Brain microvascular endothelial cell (primary cell): ENCODE measurements around the gene CCL27.

Experiments
- DNase-seq: peaks from one replicate; pipeline ENCODE4 v3.0.0-alpha.2; 2020
- H3K27ac ChIP-seq: fragments of 250-450 bp; sonication (Bioruptor Pico); 2 replicates; pipeline ENCODE4 v1.5.1; 2020; ENCODE audit warnings: mild to moderate bottlenecking, moderate library complexity
- H3K27me3 ChIP-seq: fragments of 250-450 bp; sonication (Bioruptor Pico); replicated peaks from 2 replicates; pipeline ENCODE4 v1.5.1; 2020; ENCODE audit warnings: mild to moderate bottlenecking
- H3K36me3 ChIP-seq: fragments of 250-450 bp; sonication (Bioruptor Pico); replicated peaks from 2 replicates; pipeline ENCODE4 v1.5.1; 2020; ENCODE audit warnings: mild to moderate bottlenecking
- H3K4me3 ChIP-seq: 2 replicates; pipeline ENCODE4 v1.5.1; 2011; ENCODE audit warnings: low read depth, mild to moderate bottlenecking, control low read depth, low read length, moderate library complexity
- CTCF ChIP-seq: IDR thresholded peaks from 2 replicates; pipeline ENCODE4 v1.5.1; 2011; ENCODE audit warnings: low read depth, mild to moderate bottlenecking, moderate library complexity, low read length, control low read depth, inconsistent platforms; ENCODE audit errors: missing control alignments
- in situ Hi-C: cut with HindIII; loops from 2 replicates; pipeline ENCODE4 v1.10.0; 2017; ENCODE audit warnings: low sequenced_read_pairs, low pct_ligation_motif_present

The CCL27 gene

GRCh38 chr9:34686732-34687131 lies 24.3 kb upstream of the CCL27 start:
- DNase-seq = no peak
- no peak for TF ChIP-seq CTCF
- Histone ChIP-seq H3K27me3 (no peaks in the 10 kb centered on the region), H3K27ac (no peak overlapping the region), H3K36me3 (no peaks in the 10 kb centered on the region), H3K4me3 (no peak overlapping the region)
- in situ Hi-C loops = no loop called here

- Histone ChIP-seq H3K4me3 (no peak overlapping the region), H3K27ac (no peak overlapping the region), H3K27me3 (no peaks in the 10 kb centered on the region), H3K36me3 (no peaks in the 10 kb centered on the region)
- no peak for DNase-seq
- in situ Hi-C loops = no loop called here
- no peak for TF ChIP-seq CTCF
Measured at GRCh38 chr9:34686231-34686630, 23.8 kb upstream of the CCL27 start.

DNA sequence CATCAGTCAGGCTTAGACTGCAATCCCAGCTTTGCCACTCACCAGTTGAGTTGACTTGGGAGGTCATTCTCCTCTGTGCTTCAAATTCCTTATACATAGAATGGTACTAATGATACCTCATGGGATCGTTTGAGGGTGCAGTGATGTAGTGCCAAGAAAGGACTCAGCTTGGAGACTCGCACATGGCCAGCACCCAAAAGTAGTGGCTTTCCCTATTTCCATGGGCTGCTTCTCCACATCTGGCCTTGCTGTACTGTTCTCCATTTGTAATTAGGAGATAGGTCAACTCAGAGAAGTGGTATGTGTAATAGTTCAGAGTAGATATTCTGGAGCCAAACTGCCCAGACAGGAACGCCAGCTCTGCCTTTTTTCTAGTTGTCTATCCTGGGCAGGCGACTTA lies 23.1 kb upstream of the CCL27 start:
- Histone ChIP-seq H3K4me3 (no peak overlapping the region), H3K27me3 (no peaks in the 10 kb centered on the region), H3K36me3 (no peaks in the 10 kb centered on the region), H3K27ac (no peak overlapping the region)
- TF ChIP-seq CTCF = no peak
- in situ Hi-C loops = no loop called here
- no peak for DNase-seq

GRCh38 chr9:34684816-34685215 lies 22.4 kb upstream of the CCL27 start:
- TF ChIP-seq CTCF = no peak
- Histone ChIP-seq H3K4me3 (no peak overlapping the region), H3K36me3 (no peaks in the 10 kb centered on the region), H3K27me3 (no peaks in the 10 kb centered on the region), H3K27ac (no peak overlapping the region)
- in situ Hi-C loops = no loop called here
- no peak for DNase-seq

DNA sequence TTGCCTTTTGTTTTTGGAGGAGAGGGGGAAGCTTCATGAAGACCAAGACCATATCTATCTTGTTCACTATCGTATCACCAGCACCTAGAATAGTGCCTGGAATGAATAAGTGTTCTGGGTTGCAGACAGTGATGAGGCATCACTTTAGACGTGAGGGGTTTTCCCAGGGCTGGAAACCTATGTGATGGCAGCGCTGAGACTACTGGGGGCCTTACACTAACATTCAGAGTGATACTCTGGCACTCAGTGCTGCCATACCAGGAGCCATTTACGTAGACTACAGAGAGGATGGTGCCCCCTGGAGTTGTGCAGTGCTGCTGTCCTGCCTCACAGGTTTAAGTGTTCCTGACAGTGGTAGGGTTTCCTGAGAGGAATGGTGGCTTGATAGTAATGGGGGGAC lies 21.7 kb upstream of the CCL27 start:
- DNase-seq = no peak
- H3K36me3 ChIP-seq = no peaks in the 10 kb centered on the region
- TF ChIP-seq CTCF = no peak
- H3K27ac ChIP-seq = no peak overlapping the region
- in situ Hi-C loops = no loop called here
- H3K4me3 ChIP-seq = no peak overlapping the region
- H3K27me3 ChIP-seq = no peaks in the 10 kb centered on the region

GRCh38 chr9:34675869-34676268 lies 13.4 kb upstream of the CCL27 start:
- H3K4me3 ChIP-seq = no peak overlapping the region
- H3K27ac ChIP-seq = no peak overlapping the region
- H3K36me3 ChIP-seq = no peaks in the 10 kb centered on the region
- no peak for TF ChIP-seq CTCF
- DNase-seq = no peak
- H3K27me3 ChIP-seq = no peaks in the 10 kb centered on the region
- in situ Hi-C loops = no loop called here
